Measurements from ENCODE around the gene LDAH.

LDAH gene

DNA sequence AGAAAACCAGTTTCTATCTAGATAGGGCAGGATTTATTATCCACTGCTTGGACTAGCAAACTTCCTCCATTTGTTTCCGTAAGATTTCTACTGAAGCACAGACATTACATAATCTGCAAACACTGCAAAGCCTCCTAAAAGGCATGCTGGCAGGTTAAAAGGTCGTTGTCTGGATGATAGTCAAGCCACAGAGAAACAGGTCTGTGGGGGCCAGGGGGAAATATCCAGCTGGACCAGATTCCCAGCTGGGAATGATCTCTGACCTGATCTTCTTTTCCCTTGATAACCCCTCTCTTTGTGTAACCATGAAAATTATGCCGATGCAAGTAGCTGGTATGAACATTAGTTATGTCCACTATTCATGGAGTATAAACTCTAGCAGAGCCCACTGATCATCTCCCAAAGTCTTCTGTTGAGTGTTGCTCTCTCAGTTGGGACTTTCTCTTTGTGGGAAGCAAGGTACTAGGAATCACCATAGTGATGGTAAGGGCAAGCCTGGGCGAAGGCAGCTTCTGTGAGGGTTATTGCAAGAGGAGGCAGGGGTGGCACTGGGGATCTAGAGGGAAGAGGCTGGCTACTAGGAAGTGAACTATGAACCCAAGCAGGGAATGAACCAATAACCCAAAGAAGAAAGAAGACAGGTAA lies 94.7 kb downstream of the LDAH start (continued):
- TF ChIP-seq, protein P1, sequence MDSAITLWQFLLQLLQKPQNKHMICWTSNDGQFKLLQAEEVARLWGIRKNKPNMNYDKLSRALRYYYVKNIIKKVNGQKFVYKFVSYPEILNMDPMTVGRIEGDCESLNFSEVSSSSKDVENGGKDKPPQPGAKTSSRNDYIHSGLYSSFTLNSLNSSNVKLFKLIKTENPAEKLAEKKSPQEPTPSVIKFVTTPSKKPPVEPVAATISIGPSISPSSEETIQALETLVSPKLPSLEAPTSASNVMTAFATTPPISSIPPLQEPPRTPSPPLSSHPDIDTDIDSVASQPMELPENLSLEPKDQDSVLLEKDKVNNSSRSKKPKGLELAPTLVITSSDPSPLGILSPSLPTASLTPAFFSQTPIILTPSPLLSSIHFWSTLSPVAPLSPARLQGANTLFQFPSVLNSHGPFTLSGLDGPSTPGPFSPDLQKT (IDR thresholded peaks at IDR 0.05; ENCODE audit: borderline replicate concordance, low read depth, low read length): no peak
- no peak for TF ChIP-seq SP3 (tag by site-specific recombination; IDR thresholded peaks at IDR 0.05)
- TF ChIP-seq ZNF501 (tag by site-specific recombination; IDR thresholded peaks at IDR 0.05): no peak
- TF ChIP-seq ZNF621 (tag by site-specific recombination; IDR thresholded peaks at IDR 0.05): no peak

DNA sequence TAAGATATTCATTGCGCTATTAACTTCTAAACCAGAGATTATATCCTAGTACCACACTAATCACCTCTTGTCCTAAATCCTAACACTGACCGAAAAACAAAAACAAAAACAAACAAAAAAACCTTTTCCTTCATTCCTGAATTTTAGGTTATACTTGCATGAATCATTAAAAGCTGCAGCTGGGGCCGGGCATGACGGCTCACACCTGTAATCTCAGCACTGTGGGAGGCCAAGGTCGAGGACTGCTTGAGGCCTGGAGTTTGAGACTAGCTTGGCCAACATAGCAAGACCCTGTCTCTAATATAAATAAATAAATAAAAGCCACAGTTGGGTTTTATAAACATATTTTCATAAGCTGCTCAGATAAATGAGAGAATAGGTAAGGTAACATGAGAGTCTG lies 96.0 kb downstream of the LDAH start:
- ChIA-PET POLR2A (no interaction called here), CTCF (interaction anchor here (0.6 to 0.8 kb wide), 3 partner anchors 14 to 66 kb away, joined by 3 read pairs; no protein-coding TSS in a partner anchor)
- H3K36me3 ChIP-seq (ENCODE audit: control insufficient read depth in 2 of 2, insufficient read depth in 1 of 2, low read length in 2 of 2): no peaks in the 10 kb centered on the region
- TF ChIP-seq ZNF140 (tag by site-specific recombination; IDR thresholded peaks at IDR 0.05) (no peak), ZNF24 (tag by site-specific recombination; IDR thresholded peaks at IDR 0.05) (no peak), ZNF585B (tag by site-specific recombination; IDR thresholded peaks at IDR 0.05) (no peak), BCL11A (tag by site-specific recombination; IDR thresholded peaks at IDR 0.05; ENCODE audit: low read depth) (no peak), MEIS1 (CRISPR knock-in tag; IDR thresholded peaks at IDR 0.05; ENCODE audit: borderline replicate concordance) (no peak), ZNF10 (tag by site-specific recombination; IDR thresholded peaks at IDR 0.05) (no peak), ZNF157 (tag by site-specific recombination; IDR thresholded peaks at IDR 0.05) (no peak), ZNF670 (tag by site-specific recombination; IDR thresholded peaks at IDR 0.05; ENCODE audit: low read depth) (no peak), GLI2 (tag by site-specific recombination; IDR thresholded peaks at IDR 0.05; ENCODE audit: borderline replicate concordance, low read depth) (no peak)
- TF ChIP-seq, protein P2, sequence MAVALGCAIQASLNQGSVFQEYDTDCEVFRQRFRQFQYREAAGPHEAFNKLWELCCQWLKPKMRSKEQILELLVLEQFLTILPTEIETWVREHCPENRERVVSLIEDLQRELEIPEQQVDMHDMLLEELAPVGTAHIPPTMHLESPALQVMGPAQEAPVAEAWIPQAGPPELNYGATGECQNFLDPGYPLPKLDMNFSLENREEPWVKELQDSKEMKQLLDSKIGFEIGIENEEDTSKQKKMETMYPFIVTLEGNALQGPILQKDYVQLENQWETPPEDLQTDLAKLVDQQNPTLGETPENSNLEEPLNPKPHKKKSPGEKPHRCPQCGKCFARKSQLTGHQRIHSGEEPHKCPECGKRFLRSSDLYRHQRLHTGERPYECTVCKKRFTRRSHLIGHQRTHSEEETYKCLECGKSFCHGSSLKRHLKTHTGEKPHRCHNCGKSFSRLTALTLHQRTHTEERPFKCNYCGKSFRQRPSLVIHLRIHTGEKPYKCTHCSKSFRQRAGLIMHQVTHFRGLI (tag by site-specific recombination; IDR thresholded peaks at IDR 0.05): no peak
- H3K4me3 ChIP-seq (ENCODE audit: low read depth, low read length): no peak overlapping the region
- no peaks in the 10 kb centered on the region for H3K9me3 ChIP-seq (ENCODE audit: control insufficient read depth, insufficient read depth, low read depth, low read length)
- no peak overlapping the region for H3K27ac ChIP-seq (ENCODE audit: extremely low read depth, low read depth, low read length)
- no peaks in the 10 kb centered on the region for H3K4me1 ChIP-seq (ENCODE audit: control insufficient read depth, insufficient read depth, low read length)

DNA sequence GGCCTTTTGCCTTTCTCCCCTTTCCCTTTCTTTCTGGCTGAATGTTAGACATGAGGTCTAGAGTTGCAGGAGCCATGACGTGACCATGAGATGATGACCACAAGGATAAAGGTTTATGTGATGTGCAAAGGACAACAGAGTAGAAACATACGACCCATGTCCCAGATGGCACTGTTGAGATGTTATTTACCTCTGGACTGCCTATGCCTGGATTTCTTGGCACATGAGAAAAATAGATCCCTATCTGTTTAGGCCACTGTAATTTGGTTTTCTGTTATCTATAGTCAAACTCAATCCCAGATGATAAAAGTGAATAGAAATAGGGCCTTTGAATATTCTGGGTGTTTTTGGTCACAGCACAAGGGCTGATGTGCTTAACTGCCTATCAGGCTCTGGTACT lies 97.1 kb downstream of the LDAH start:
- CTCF ChIA-PET: no interaction called here
- TF ChIP-seq ZFHX2 (tag by site-specific recombination; conservative IDR thresholded peaks at IDR 0.05) (no peak), ZNF169 (tag by site-specific recombination; IDR thresholded peaks at IDR 0.05) (no peak), ZNF529 (tag by site-specific recombination; IDR thresholded peaks at IDR 0.05; ENCODE audit: insufficient replicate concordance) (no peak), ZNF394 (tag by site-specific recombination; IDR thresholded peaks at IDR 0.05; ENCODE audit: borderline replicate concordance) (no peak), ZNF658 (tag by site-specific recombination; IDR thresholded peaks at IDR 0.05) (no peak), ZNF768 (tag by site-specific recombination; IDR thresholded peaks at IDR 0.05) (no peak), OSR2 (tag by site-specific recombination; IDR thresholded peaks at IDR 0.05) (no peak), TRIM28 (IDR thresholded peaks at IDR 0.05; ENCODE audit: borderline replicate concordance, low read length) (no peak), RBAK (tag by site-specific recombination; IDR thresholded peaks at IDR 0.05) (no peak), MYNN (tag by site-specific recombination; IDR thresholded peaks at IDR 0.05; ENCODE audit: borderline replicate concordance) (no peak), ZNF416 (tag by site-specific recombination; IDR thresholded peaks at IDR 0.05) (no peak), PRDM1 (tag by site-specific recombination; IDR thresholded peaks at IDR 0.05) (no peak), HOXA7 (CRISPR knock-in tag; IDR thresholded peaks at IDR 0.05; ENCODE audit: borderline replicate concordance) (no peak), ZNF510 (tag by site-specific recombination; IDR thresholded peaks at IDR 0.05; ENCODE audit: insufficient replicate concordance) (no peak), ZNF350 (tag by site-specific recombination; IDR thresholded peaks at IDR 0.05) (no peak)
- TF ChIP-seq, protein P3, sequence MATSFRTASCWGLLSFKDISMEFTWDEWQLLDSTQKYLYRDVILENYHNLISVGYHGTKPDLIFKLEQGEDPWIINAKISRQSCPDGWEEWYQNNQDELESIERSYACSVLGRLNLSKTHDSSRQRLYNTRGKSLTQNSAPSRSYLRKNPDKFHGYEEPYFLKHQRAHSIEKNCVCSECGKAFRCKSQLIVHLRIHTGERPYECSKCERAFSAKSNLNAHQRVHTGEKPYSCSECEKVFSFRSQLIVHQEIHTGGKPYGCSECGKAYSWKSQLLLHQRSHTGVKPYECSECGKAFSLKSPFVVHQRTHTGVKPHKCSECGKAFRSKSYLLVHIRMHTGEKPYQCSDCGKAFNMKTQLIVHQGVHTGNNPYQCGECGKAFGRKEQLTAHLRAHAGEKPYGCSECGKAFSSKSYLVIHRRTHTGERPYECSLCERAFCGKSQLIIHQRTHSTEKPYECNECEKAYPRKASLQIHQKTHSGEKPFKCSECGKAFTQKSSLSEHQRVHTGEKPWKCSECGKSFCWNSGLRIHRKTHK (tag by site-specific recombination; IDR thresholded peaks at IDR 0.05): no peak
- TF ChIP-seq, protein P4, sequence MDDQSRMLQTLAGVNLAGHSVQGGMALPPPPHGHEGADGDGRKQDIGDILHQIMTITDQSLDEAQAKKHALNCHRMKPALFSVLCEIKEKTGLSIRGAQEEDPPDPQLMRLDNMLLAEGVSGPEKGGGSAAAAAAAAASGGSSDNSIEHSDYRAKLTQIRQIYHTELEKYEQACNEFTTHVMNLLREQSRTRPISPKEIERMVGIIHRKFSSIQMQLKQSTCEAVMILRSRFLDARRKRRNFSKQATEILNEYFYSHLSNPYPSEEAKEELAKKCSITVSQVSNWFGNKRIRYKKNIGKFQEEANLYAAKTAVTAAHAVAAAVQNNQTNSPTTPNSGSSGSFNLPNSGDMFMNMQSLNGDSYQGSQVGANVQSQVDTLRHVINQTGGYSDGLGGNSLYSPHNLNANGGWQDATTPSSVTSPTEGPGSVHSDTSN (CRISPR knock-in tag; IDR thresholded peaks at IDR 0.05): no peak

More for the DNA sequence above, 97.1 kb downstream of the LDAH start:
- H3K4me1 ChIP-seq (ENCODE audit: control insufficient read depth, insufficient read depth, low read length): no peaks in the 10 kb centered on the region
- H3K27ac ChIP-seq (ENCODE audit: extremely low read depth, low read depth, low read length): no peak overlapping the region
- H3K36me3 ChIP-seq (ENCODE audit: control insufficient read depth in 2 of 2, insufficient read depth in 1 of 2, low read length in 2 of 2): no peaks in the 10 kb centered on the region
- H3K9me3 ChIP-seq (ENCODE audit: control insufficient read depth, insufficient read depth, low read depth, low read length): no peaks in the 10 kb centered on the region
- H3K4me3 ChIP-seq (ENCODE audit: low read depth, low read length): no peak overlapping the region
- POLR2A ChIA-PET: interaction anchor here (0.8 kb wide), 1 partner anchor 64 kb away, joined by 3 read pairs; no protein-coding TSS in a partner anchor
